ENCODE results near the gene ZNF639. TPM values are rescaled to one million over a fixed set of nuclear protein-coding genes. Genes with fewer than 3 reads are reported as not detected.
A peak's percentile ranks its signal among the peaks of the same experiment; 100 is the strongest.

ZNF639 gene
- total and polyA plus RNA-seq, 9 of the 15 experiments (the other 6 are each of a cell fraction or from before 2014, with no cell fraction given), result 17.6 to 88.1 (median 53.7) TPM

DNA sequence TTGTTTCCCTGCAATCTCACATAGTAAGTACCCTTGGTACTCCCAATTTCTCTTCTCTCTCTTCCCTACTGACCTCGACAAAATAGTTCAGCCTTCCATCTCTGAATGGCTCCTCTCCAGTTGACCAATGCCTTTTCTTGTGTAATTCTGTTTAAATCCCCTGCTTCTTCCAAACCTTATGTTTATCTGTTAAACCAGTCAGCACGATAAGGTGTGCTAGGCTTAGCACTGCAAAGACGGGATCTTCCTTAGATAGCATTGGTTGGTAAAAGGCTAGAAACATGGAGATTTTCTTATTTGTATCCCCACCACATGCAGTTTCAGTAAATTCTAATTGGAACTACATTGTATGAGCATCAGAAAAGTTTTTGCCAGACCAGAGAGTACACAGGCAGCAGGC is 46.1 kb upstream of the ZNF639 start (continued):
- TF ChIP-seq, protein P1, sequence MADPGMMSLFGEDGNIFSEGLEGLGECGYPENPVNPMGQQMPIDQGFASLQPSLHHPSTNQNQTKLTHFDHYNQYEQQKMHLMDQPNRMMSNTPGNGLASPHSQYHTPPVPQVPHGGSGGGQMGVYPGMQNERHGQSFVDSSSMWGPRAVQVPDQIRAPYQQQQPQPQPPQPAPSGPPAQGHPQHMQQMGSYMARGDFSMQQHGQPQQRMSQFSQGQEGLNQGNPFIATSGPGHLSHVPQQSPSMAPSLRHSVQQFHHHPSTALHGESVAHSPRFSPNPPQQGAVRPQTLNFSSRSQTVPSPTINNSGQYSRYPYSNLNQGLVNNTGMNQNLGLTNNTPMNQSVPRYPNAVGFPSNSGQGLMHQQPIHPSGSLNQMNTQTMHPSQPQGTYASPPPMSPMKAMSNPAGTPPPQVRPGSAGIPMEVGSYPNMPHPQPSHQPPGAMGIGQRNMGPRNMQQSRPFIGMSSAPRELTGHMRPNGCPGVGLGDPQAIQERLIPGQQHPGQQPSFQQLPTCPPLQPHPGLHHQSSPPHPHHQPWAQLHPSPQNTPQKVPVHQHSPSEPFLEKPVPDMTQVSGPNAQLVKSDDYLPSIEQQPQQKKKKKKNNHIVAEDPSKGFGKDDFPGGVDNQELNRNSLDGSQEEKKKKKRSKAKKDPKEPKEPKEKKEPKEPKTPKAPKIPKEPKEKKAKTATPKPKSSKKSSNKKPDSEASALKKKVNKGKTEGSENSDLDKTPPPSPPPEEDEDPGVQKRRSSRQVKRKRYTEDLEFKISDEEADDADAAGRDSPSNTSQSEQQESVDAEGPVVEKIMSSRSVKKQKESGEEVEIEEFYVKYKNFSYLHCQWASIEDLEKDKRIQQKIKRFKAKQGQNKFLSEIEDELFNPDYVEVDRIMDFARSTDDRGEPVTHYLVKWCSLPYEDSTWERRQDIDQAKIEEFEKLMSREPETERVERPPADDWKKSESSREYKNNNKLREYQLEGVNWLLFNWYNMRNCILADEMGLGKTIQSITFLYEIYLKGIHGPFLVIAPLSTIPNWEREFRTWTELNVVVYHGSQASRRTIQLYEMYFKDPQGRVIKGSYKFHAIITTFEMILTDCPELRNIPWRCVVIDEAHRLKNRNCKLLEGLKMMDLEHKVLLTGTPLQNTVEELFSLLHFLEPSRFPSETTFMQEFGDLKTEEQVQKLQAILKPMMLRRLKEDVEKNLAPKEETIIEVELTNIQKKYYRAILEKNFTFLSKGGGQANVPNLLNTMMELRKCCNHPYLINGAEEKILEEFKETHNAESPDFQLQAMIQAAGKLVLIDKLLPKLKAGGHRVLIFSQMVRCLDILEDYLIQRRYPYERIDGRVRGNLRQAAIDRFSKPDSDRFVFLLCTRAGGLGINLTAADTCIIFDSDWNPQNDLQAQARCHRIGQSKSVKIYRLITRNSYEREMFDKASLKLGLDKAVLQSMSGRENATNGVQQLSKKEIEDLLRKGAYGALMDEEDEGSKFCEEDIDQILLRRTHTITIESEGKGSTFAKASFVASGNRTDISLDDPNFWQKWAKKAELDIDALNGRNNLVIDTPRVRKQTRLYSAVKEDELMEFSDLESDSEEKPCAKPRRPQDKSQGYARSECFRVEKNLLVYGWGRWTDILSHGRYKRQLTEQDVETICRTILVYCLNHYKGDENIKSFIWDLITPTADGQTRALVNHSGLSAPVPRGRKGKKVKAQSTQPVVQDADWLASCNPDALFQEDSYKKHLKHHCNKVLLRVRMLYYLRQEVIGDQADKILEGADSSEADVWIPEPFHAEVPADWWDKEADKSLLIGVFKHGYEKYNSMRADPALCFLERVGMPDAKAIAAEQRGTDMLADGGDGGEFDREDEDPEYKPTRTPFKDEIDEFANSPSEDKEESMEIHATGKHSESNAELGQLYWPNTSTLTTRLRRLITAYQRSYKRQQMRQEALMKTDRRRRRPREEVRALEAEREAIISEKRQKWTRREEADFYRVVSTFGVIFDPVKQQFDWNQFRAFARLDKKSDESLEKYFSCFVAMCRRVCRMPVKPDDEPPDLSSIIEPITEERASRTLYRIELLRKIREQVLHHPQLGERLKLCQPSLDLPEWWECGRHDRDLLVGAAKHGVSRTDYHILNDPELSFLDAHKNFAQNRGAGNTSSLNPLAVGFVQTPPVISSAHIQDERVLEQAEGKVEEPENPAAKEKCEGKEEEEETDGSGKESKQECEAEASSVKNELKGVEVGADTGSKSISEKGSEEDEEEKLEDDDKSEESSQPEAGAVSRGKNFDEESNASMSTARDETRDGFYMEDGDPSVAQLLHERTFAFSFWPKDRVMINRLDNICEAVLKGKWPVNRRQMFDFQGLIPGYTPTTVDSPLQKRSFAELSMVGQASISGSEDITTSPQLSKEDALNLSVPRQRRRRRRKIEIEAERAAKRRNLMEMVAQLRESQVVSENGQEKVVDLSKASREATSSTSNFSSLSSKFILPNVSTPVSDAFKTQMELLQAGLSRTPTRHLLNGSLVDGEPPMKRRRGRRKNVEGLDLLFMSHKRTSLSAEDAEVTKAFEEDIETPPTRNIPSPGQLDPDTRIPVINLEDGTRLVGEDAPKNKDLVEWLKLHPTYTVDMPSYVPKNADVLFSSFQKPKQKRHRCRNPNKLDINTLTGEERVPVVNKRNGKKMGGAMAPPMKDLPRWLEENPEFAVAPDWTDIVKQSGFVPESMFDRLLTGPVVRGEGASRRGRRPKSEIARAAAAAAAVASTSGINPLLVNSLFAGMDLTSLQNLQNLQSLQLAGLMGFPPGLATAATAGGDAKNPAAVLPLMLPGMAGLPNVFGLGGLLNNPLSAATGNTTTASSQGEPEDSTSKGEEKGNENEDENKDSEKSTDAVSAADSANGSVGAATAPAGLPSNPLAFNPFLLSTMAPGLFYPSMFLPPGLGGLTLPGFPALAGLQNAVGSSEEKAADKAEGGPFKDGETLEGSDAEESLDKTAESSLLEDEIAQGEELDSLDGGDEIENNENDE (IDR thresholded peaks at IDR 0.05; ENCODE audit: low read depth, low read length), result no peak
- TF ChIP-seq SMARCB1 (IDR thresholded peaks at IDR 0.05; ENCODE audit: insufficient read length, low read depth), result no peak
- no peak for TF ChIP-seq PREB (CRISPR knock-in tag; IDR thresholded peaks at IDR 0.05)
- no peak for TF ChIP-seq PURB (CRISPR knock-in tag; IDR thresholded peaks at IDR 0.05; ENCODE audit: low read depth)
- 0 out of 2 replicates have a peak, but pooled peaks have one; percentile 2 for TF ChIP-seq CBFA2T2 (conservative IDR thresholded peaks at IDR 0.05)
- peak; percentile 29; the same call in 1 of the 2 replicates for TF ChIP-seq TCF3 (CRISPR knock-in tag; IDR thresholded peaks at IDR 0.05)
- no peak for TF ChIP-seq FOXJ3 (CRISPR knock-in tag; IDR thresholded peaks at IDR 0.05)
- TF ChIP-seq CBFA2T3 (IDR thresholded peaks at IDR 0.05), result peak; percentile 33
- TF ChIP-seq, protein P2, sequence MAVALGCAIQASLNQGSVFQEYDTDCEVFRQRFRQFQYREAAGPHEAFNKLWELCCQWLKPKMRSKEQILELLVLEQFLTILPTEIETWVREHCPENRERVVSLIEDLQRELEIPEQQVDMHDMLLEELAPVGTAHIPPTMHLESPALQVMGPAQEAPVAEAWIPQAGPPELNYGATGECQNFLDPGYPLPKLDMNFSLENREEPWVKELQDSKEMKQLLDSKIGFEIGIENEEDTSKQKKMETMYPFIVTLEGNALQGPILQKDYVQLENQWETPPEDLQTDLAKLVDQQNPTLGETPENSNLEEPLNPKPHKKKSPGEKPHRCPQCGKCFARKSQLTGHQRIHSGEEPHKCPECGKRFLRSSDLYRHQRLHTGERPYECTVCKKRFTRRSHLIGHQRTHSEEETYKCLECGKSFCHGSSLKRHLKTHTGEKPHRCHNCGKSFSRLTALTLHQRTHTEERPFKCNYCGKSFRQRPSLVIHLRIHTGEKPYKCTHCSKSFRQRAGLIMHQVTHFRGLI (CRISPR knock-in tag; IDR thresholded peaks at IDR 0.05), result no peak
- no peak for TF ChIP-seq KHSRP (IDR thresholded peaks at IDR 0.05)
- TF ChIP-seq, protein P3, sequence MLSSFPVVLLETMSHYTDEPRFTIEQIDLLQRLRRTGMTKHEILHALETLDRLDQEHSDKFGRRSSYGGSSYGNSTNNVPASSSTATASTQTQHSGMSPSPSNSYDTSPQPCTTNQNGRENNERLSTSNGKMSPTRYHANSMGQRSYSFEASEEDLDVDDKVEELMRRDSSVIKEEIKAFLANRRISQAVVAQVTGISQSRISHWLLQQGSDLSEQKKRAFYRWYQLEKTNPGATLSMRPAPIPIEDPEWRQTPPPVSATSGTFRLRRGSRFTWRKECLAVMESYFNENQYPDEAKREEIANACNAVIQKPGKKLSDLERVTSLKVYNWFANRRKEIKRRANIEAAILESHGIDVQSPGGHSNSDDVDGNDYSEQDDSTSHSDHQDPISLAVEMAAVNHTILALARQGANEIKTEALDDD (IDR thresholded peaks at IDR 0.05), result peak; percentile 91
- TF ChIP-seq, protein P4, sequence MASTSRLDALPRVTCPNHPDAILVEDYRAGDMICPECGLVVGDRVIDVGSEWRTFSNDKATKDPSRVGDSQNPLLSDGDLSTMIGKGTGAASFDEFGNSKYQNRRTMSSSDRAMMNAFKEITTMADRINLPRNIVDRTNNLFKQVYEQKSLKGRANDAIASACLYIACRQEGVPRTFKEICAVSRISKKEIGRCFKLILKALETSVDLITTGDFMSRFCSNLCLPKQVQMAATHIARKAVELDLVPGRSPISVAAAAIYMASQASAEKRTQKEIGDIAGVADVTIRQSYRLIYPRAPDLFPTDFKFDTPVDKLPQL (IDR thresholded peaks at IDR 0.05; ENCODE audit: extremely low read depth, insufficient read length), result no peak

Data from K562 (cell line).